KOPT-K1 (cell line): ENCODE results near the gene SUPT20HL2.
"Not testable (repeated sequence)": the region's sequence is repeated elsewhere in the genome, so short reads cannot be mapped to it uniquely, and the experiment has no call there.

Experiments used
- H3K27ac ChIP-seq: fragments of 200-600 bp; sonication (generic); 2 replicates; pipeline ENCODE4 v1.5.1; 2016; ENCODE audit warnings: antibody characterized with exemption, mild to moderate bottlenecking, low read depth, low read length; ENCODE audit not compliant: poor library complexity, severe bottlenecking
- H3K36me3 ChIP-seq: fragments of 200-600 bp; sonication (generic); 2 replicates; pipeline ENCODE4 v1.5.1; 2017; ENCODE audit warnings: antibody characterized with exemption, mild to moderate bottlenecking, low read length, moderate library complexity; ENCODE audit not compliant: insufficient read depth
- H3K9me3 ChIP-seq: fragments of 200-600 bp; sonication (generic); 2 replicates; pipeline ENCODE4 v1.5.1; 2017; ENCODE audit warnings: antibody characterized with exemption, low read length, mild to moderate bottlenecking; ENCODE audit not compliant: insufficient read depth, poor library complexity, severe bottlenecking

The SUPT20HL2 gene

GRCh38 chrX:24314019-24314635, at the start of gene SUPT20HL2:
Gene SUPT20HL2, minus strand, starts transcription at chrX:24314069. Its CDS starts 754 bp downstream, at chrX:24313315.
- no peak within 1 kb of the TSS for H3K27ac ChIP-seq
- no peaks in the 10 kb centered on the region for H3K9me3 ChIP-seq
- no peaks in the 10 kb centered on the region for H3K36me3 ChIP-seq

- not testable (repeated sequence) for H3K36me3 ChIP-seq
Measured at GRCh38 chrX:24362089-24362745, 48.3 kb upstream of the SUPT20HL2 start.

GRCh38 chrX:24360272-24360671, 46.4 kb upstream of the SUPT20HL2 start, which contains the start of gene SUPT20HL1:
Gene SUPT20HL1, plus strand, starts transcription at chrX:24360639. Its CDS starts 2,122 bp downstream, at chrX:24362761.
- H3K9me3 ChIP-seq = no peaks in the 10 kb centered on the region
- no peaks in the 10 kb centered on the region for H3K36me3 ChIP-seq
- H3K27ac ChIP-seq = no peak within 1 kb of the TSS

More at GRCh38 chrX:24362089-24362745, 48.3 kb upstream of the SUPT20HL2 start:
- H3K9me3 ChIP-seq, H3K27ac ChIP-seq: not testable (repeated sequence)

- Histone ChIP-seq H3K9me3 (no peaks in the 10 kb centered on the region), H3K36me3 (no peaks in the 10 kb centered on the region), H3K27ac (no peak overlapping the region)
Measured at GRCh38 chrX:24357106-24357505, 43.2 kb upstream of the SUPT20HL2 start.

GRCh38 chrX:24355095-24355494, 41.2 kb upstream of the SUPT20HL2 start:
- no peaks in the 10 kb centered on the region for H3K9me3 ChIP-seq
- no peak overlapping the region for H3K27ac ChIP-seq
- H3K36me3 ChIP-seq = no peaks in the 10 kb centered on the region

- no peak overlapping the region for H3K27ac ChIP-seq
- no peaks in the 10 kb centered on the region for H3K36me3 ChIP-seq
- no peaks in the 10 kb centered on the region for H3K9me3 ChIP-seq
Measured at GRCh38 chrX:24350217-24350616, 36.3 kb upstream of the SUPT20HL2 start.

GRCh38 chrX:24347881-24348280, 34.0 kb upstream of the SUPT20HL2 start:
- no peak overlapping the region for H3K27ac ChIP-seq
- no peaks in the 10 kb centered on the region for H3K36me3 ChIP-seq
- no peaks in the 10 kb centered on the region for H3K9me3 ChIP-seq

- H3K36me3 ChIP-seq = no peaks in the 10 kb centered on the region
- no peaks in the 10 kb centered on the region for H3K9me3 ChIP-seq
- no peak overlapping the region for H3K27ac ChIP-seq
Measured at GRCh38 chrX:24343719-24344118, 29.9 kb upstream of the SUPT20HL2 start.

- Histone ChIP-seq H3K9me3 (no peaks in the 10 kb centered on the region), H3K36me3 (no peaks in the 10 kb centered on the region), H3K27ac (no peak overlapping the region)
Measured at GRCh38 chrX:24341795-24342194, 27.9 kb upstream of the SUPT20HL2 start.

GRCh38 chrX:24340501-24340900, 26.6 kb upstream of the SUPT20HL2 start:
- H3K36me3 ChIP-seq = no peaks in the 10 kb centered on the region
- no peak overlapping the region for H3K27ac ChIP-seq
- H3K9me3 ChIP-seq = no peaks in the 10 kb centered on the region

- Histone ChIP-seq H3K36me3 (no peaks in the 10 kb centered on the region), H3K9me3 (no peaks in the 10 kb centered on the region)
Measured at GRCh38 chrX:24339911-24340310, 26.0 kb upstream of the SUPT20HL2 start.

GRCh38 chrX:24335871-24336270, 22.0 kb upstream of the SUPT20HL2 start:
- no peaks in the 10 kb centered on the region for H3K36me3 ChIP-seq
- H3K27ac ChIP-seq = no peak overlapping the region
- no peaks in the 10 kb centered on the region for H3K9me3 ChIP-seq

More at GRCh38 chrX:24339911-24340310, 26.0 kb upstream of the SUPT20HL2 start:
- H3K27ac ChIP-seq = no peak overlapping the region

- Histone ChIP-seq H3K9me3 (no peaks in the 10 kb centered on the region), H3K36me3 (no peaks in the 10 kb centered on the region), H3K27ac (no peak overlapping the region)
Measured at GRCh38 chrX:24334461-24334860, 20.6 kb upstream of the SUPT20HL2 start.

- Histone ChIP-seq H3K27ac (no peak overlapping the region), H3K9me3 (no peaks in the 10 kb centered on the region), H3K36me3 (no peaks in the 10 kb centered on the region)
Measured at GRCh38 chrX:24333371-24333770, 19.5 kb upstream of the SUPT20HL2 start.

GRCh38 chrX:24332878-24333277, 19.0 kb upstream of the SUPT20HL2 start:
- Histone ChIP-seq H3K36me3 (no peaks in the 10 kb centered on the region), H3K27ac (no peak overlapping the region)

GRCh38 chrX:24325231-24325630, 11.4 kb upstream of the SUPT20HL2 start:
- no peaks in the 10 kb centered on the region for H3K9me3 ChIP-seq
- no peak overlapping the region for H3K27ac ChIP-seq

More at GRCh38 chrX:24332878-24333277, 19.0 kb upstream of the SUPT20HL2 start:
- no peaks in the 10 kb centered on the region for H3K9me3 ChIP-seq

More at GRCh38 chrX:24325231-24325630, 11.4 kb upstream of the SUPT20HL2 start:
- H3K36me3 ChIP-seq = no peaks in the 10 kb centered on the region
